NCI-H128 (cell line): ENCODE measurements around the gene TPSB2.
"Not testable (repeated sequence)": the region's sequence is repeated elsewhere in the genome, so short reads cannot be mapped to it uniquely, and the experiment has no call there.

Source experiments
- DNase-seq: peaks from one replicate; lab custom pipeline; 2025; ENCODE audit not compliant: unreplicated experiment; lab: John Stamatoyannopoulos, UW

The TPSB2 gene

GRCh38 chr16:1230084-1230470 is at the start of gene TPSB2:
Gene TPSB2 (minus strand): TSS chr16:1230184. CDS start chr16:1229951, 233 bp downstream.
- DNase-seq, result not testable (repeated sequence)

- no peak for DNase-seq
Observed at GRCh38 chr16:1279081-1279944, 49.3 kb upstream of the TPSB2 start.

- no peak for DNase-seq
Observed at GRCh38 chr16:1278477-1278876, 48.5 kb upstream of the TPSB2 start.

- DNase-seq, result no peak
Observed at GRCh38 chr16:1277617-1278282, 47.8 kb upstream of the TPSB2 start.

- no peak for DNase-seq
Observed at GRCh38 chr16:1277151-1277598, 47.2 kb upstream of the TPSB2 start.

GRCh38 chr16:1276580-1276878 is 46.5 kb upstream of the TPSB2 start:
- DNase-seq, result no peak

- no peak for DNase-seq
Observed at GRCh38 chr16:1275791-1276579, 46.0 kb upstream of the TPSB2 start.

GRCh38 chr16:1274767-1275166 is 44.8 kb upstream of the TPSB2 start:
- no peak for DNase-seq

- no peak for DNase-seq
Observed at GRCh38 chr16:1273816-1274215, 43.8 kb upstream of the TPSB2 start.

- DNase-seq, result no peak
Observed at GRCh38 chr16:1272453-1273198, 42.6 kb upstream of the TPSB2 start.

GRCh38 chr16:1271724-1272413 is 41.9 kb upstream of the TPSB2 start:
- DNase-seq, result peak; percentile 76

- DNase-seq, result no peak
Observed at GRCh38 chr16:1271380-1271723, 41.4 kb upstream of the TPSB2 start.

- not testable (repeated sequence) for DNase-seq
Observed at GRCh38 chr16:1269418-1269817, 39.4 kb upstream of the TPSB2 start.

- no peak for DNase-seq
Observed at GRCh38 chr16:1265826-1266225, 35.8 kb upstream of the TPSB2 start.

GRCh38 chr16:1265090-1265630 is 35.2 kb upstream of the TPSB2 start:
- DNase-seq, result no peak

- DNase-seq, result no peak
Observed at GRCh38 chr16:1264345-1265089, 34.5 kb upstream of the TPSB2 start.

- no peak for DNase-seq
Observed at GRCh38 chr16:1263591-1264344, 33.8 kb upstream of the TPSB2 start.

GRCh38 chr16:1262846-1263221 is 32.9 kb upstream of the TPSB2 start:
- DNase-seq, result no peak
